GM12878 (cell line): ENCODE results near the gene AOPEP. TPM values are rescaled to one million over a fixed set of nuclear protein-coding genes. Genes with fewer than 3 reads are reported as not detected.

ENCODE experiments used
- ATAC-seq: fragments of 200-7000 bp; cut with Tn5 transposase; 3 replicates; pipeline ENCODE4 v1.9.1; 2020; ENCODE audit warnings: mild to moderate bottlenecking, moderate library complexity
- BruUV-seq: library from RNA; stranded (reverse); fragments of 400-500 nt; replicated peaks from 2 replicates; lab custom pipeline; 2021; lab: Mats Ljungman, UMichigan
- CTCF ChIA-PET: fragments of 300-600 bp; sonication (Branson Sonifier 250); formaldehyde crosslinking; extraction: SDS; loops from one replicate; lab custom pipeline; 2021; ENCODE audit warnings: inconsistent platforms; lab: Yijun Ruan, JAX
- POLR2A ChIA-PET: fragments of 350-600 bp; formaldehyde crosslinking; extraction: SDS; loops from one replicate; lab custom pipeline; 2021; ENCODE audit warnings: inconsistent platforms; lab: Charles Lee
- RAD21 ChIA-PET: fragments of 300-600 bp; sonication (Branson Sonifier 250); formaldehyde crosslinking; loops from one replicate; lab custom pipeline; 2023; ENCODE audit warnings: antibody characterized with exemption; ENCODE audit not compliant: unreplicated experiment; lab: Charles Lee
- SMC1A ChIA-PET: fragments of 300-600 bp; sonication (Branson Sonifier 250); formaldehyde crosslinking; loops from one replicate; lab custom pipeline; 2023; ENCODE audit not compliant: unreplicated experiment, uncharacterized antibody; lab: Charles Lee
- DNase-seq: peaks from one replicate; pipeline ENCODE4 v3.0.0-alpha.2; 2011; ENCODE audit warnings: low read depth, low spot score
- FAIRE-seq: peaks from 3 replicates; lab custom pipeline; 2011; peaks lifted over from hg19 to GRCh38; lab: Jason Lieb, UNC
- H2AFZ ChIP-seq: 2 replicates; pipeline ENCODE4 v1.6.0; 2011; ENCODE audit warnings: low read depth, low read length, control low read depth; ENCODE audit not compliant: control insufficient read depth
- H3K27ac ChIP-seq: 2 replicates; pipeline ENCODE4 v1.5.1; 2011; ENCODE audit warnings: control low read depth; ENCODE audit not compliant: control insufficient read depth, insufficient read depth
- H3K27me3 ChIP-seq, 2 experiments: replicated peaks in 1 of 2; 2 replicates each; pipeline versions ENCODE4 v1.6.0 to v1.6.1; 2011; ENCODE audit warnings: low read length in 1 of 2; ENCODE audit not compliant: control insufficient read depth in 2 of 2, insufficient read depth in 2 of 2
- H3K36me3 ChIP-seq, 2 experiments: 2 replicates each; pipeline ENCODE4 v1.5.1; 2011; ENCODE audit warnings: low read length in 1 of 2; ENCODE audit not compliant: control insufficient read depth in 2 of 2, insufficient read depth in 2 of 2
- H3K4me1 ChIP-seq: 2 replicates; pipeline ENCODE4 v1.6.1; 2011; ENCODE audit warnings: mild to moderate bottlenecking, low read length, moderate library complexity, mixed read lengths; ENCODE audit not compliant: control insufficient read depth, insufficient read depth
- H3K4me2 ChIP-seq: 2 replicates; pipeline ENCODE4 v1.6.0; 2011; ENCODE audit warnings: control low read depth; ENCODE audit not compliant: control insufficient read depth, insufficient read depth
- H3K4me3 ChIP-seq: fragments of 200-600 bp; sonication (generic); 2 replicates; pipeline ENCODE4 v1.5.1; 2016
- H3K79me2 ChIP-seq: 2 replicates; pipeline ENCODE4 v1.6.0; 2011; ENCODE audit warnings: low read length; ENCODE audit not compliant: control insufficient read depth, insufficient read depth
- H3K9ac ChIP-seq: 2 replicates; pipeline ENCODE4 v1.8.0; 2011; ENCODE audit warnings: low read length, control low read depth, mixed read lengths; ENCODE audit not compliant: control insufficient read depth, insufficient read depth
- H3K9me3 ChIP-seq: replicated peaks from 3 replicates; pipeline ENCODE4 v1.5.1; 2011; ENCODE audit warnings: mild to moderate bottlenecking, low read length; ENCODE audit not compliant: control insufficient read depth, insufficient read depth
- H4K20me1 ChIP-seq: 2 replicates; pipeline ENCODE4 v1.6.0; 2011; ENCODE audit not compliant: control insufficient read depth, insufficient read depth
- BACH1 ChIP-seq: fragments of 450-650 bp; IDR thresholded peaks from 2 replicates; pipeline ENCODE4 v1.6.1; 2017; ENCODE audit warnings: mild to moderate bottlenecking, borderline replicate concordance
- CREB1 ChIP-seq: IDR thresholded peaks from 2 replicates; pipeline ENCODE4 v1.6.1; 2012; ENCODE audit warnings: low read depth, mild to moderate bottlenecking, inconsistent platforms
- EP300 ChIP-seq, 2 experiments: fragments of 150-350 bp in 1 of 2; IDR thresholded peaks; 2 replicates each; pipeline ENCODE4 v1.6.1; 2011 to 2012; ENCODE audit warnings: low read depth in 2 of 2, low read length in 2 of 2, borderline replicate concordance in 1 of 2, improper control_type of control experiment in 1 of 2, inconsistent platforms in 1 of 2; ENCODE audit not compliant: control insufficient read depth in 1 of 2
- IKZF2 ChIP-seq, 2 experiments: fragments of 450-650 bp; IDR thresholded peaks; 2 replicates each; pipeline ENCODE4 v1.6.1; 2017; ENCODE audit warnings: mild to moderate bottlenecking in 2 of 2, moderate library complexity in 2 of 2
- MTA3 ChIP-seq: IDR thresholded peaks from 2 replicates; pipeline ENCODE4 v1.6.1; 2012; ENCODE audit warnings: low read length, inconsistent platforms, borderline replicate concordance
- PAX5 ChIP-seq: IDR thresholded peaks from 2 replicates; pipeline ENCODE4 v1.6.1; 2011; ENCODE audit warnings: low read depth, low read length, borderline replicate concordance
- WRNIP1 ChIP-seq: IDR thresholded peaks from 2 replicates; pipeline ENCODE4 v1.6.1; 2011; ENCODE audit warnings: low read depth, low read length, improper control_type of control experiment, borderline replicate concordance
- WGBS: methylation state at CpG from one replicate; pipeline ENCODE4 v1.1.6; 2016; ENCODE audit warnings: low lambda C conversion rate; ENCODE audit not compliant: insufficient replicate concordance, insufficient coverage; ENCODE audit errors: missing lambda C conversion rate; 5-methylcytosine and 5-hydroxymethylcytosine counted together
- in situ Hi-C: fragments of 300-500 bp; cut with MboI; formaldehyde crosslinking; loops from 9 replicates; pipeline ENCODE4 v1.14.3; 2018; ENCODE audit warnings: mixed read lengths
- intact Hi-C: fragments of 100-400 bp; cut with micrococcal nuclease; formaldehyde crosslinking; loops from one replicate; pipeline ENCODE4 v1.14.2; 2022; ENCODE audit not compliant: unreplicated experiment
- polyA plus RNA-seq, 11 experiments: library from polyadenylated mRNA; depleted of rRNA in 4 of 11; unstranded in 6 of 11; stranded (reverse) in 5 of 11; fragments of >200 nt; fragmentation: Nextera tagmentation in 4 of 11; fragmentation: Illumina TruSeq in 1 of 11; extraction: Ambion mirVana in 4 of 11; extraction: Trizol in 1 of 11; gene quantifications; 1 replicate in 1 of 11; 2 replicates in 10 of 11; pipeline versions ENCODE4 v1.2.1 to v1.2.3, GENCODE V29; 2011 to 2016; ENCODE audit warnings: inconsistent platforms in 2 of 11, missing spikeins in 2 of 11, low read depth in 1 of 11
- total RNA-seq, 4 experiments: library from RNA; depleted of rRNA in 3 of 4; stranded (reverse); fragments of >200 nt in 3 of 4; fragmentation: Illumina TruSeq in 1 of 4; extraction: Trizol in 1 of 4; gene quantifications; 2 replicates each; pipeline versions ENCODE4 v1.2.1 to v1.2.3, GENCODE V29; 2013 to 2021
- TF ChIP-seq, protein P1 (sequence below): fragments of 450-650 bp; formaldehyde crosslinking; IDR thresholded peaks from 2 replicates; pipeline ENCODE4 v1.4.0; 2020; ENCODE audit warnings: mild to moderate bottlenecking, moderate library complexity

Gene AOPEP
- total and polyA plus RNA-seq, 10 of the 15 experiments (the other 5 are each of a cell fraction or from before 2014, with no cell fraction given), result 2.3 to 16.9 (median 10.1) TPM

DNA sequence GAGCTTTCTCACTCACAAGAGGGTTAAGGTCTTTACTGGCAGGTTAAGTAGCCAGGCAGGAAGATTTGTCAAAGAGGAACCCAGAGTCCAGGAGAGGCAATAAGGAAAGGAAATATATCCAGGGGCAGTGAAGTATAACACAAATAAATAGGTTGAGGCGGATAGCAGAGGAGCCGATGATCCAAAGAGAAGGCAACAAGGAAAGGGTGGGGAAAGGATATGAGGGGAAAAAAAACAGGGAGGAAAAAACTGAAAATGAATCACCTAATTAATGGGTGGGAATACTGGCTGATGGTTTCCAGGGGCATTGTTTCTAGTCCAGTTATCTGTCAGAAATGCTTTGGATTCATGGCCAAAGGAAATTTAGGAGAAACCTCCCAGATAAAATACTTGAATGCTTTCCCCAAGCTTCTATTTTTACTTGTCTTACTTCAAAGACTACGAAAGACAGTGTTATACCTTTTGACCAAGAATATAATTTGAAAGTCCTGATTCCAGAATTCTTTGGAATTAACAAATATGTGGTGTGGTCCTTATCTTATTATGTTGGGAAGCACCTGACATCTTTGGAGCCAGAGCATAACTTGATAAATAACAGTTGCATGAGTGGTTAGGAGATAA lies 146.5 kb downstream of the AOPEP start:
- POLR2A ChIA-PET, result interaction anchor here (1.0 kb wide), 1 partner anchor 23 kb away, joined by 3 read pairs; no protein-coding TSS in a partner anchor
- RAD21 ChIA-PET, result interaction anchor here (0.8 kb wide), 1 partner anchor 69 kb away, joined by 3 read pairs; no protein-coding TSS in a partner anchor
- Histone ChIP-seq H3K9ac (no peak overlapping the region), H3K4me1 (peaks cover 7% of the 10 kb centered on the region), H2AFZ (no peak overlapping the region), H3K4me3 (no peak overlapping the region), H3K36me3 (no peaks in the 10 kb centered on the region), H3K27ac (no peak overlapping the region), H3K27me3 (no peaks in the 10 kb centered on the region), H3K9me3 (peaks cover under 1% of the 10 kb centered on the region; the same call in 1 of the 3 replicates), H3K4me2 (no peak overlapping the region), H3K79me2 (no peaks in the 10 kb centered on the region), H4K20me1 (no peaks in the 10 kb centered on the region)
- FAIRE-seq, result no peak
- intact Hi-C loops (no loop called here), in situ Hi-C loops (no loop called here)
- TF ChIP-seq WRNIP1 (no peak), EP300 (IDR thresholded peaks at IDR 0.05; ENCODE audit: borderline replicate concordance in 1 of 2, control insufficient read depth in 1 of 2, low read depth in 2 of 2, low read length in 2 of 2) (no peak), BACH1 (no peak), IKZF2 (IDR thresholded peaks at IDR 0.05) (no peak), CREB1 (no peak), PAX5 (no peak), MTA3 (no peak)
- TF ChIP-seq, protein P1, sequence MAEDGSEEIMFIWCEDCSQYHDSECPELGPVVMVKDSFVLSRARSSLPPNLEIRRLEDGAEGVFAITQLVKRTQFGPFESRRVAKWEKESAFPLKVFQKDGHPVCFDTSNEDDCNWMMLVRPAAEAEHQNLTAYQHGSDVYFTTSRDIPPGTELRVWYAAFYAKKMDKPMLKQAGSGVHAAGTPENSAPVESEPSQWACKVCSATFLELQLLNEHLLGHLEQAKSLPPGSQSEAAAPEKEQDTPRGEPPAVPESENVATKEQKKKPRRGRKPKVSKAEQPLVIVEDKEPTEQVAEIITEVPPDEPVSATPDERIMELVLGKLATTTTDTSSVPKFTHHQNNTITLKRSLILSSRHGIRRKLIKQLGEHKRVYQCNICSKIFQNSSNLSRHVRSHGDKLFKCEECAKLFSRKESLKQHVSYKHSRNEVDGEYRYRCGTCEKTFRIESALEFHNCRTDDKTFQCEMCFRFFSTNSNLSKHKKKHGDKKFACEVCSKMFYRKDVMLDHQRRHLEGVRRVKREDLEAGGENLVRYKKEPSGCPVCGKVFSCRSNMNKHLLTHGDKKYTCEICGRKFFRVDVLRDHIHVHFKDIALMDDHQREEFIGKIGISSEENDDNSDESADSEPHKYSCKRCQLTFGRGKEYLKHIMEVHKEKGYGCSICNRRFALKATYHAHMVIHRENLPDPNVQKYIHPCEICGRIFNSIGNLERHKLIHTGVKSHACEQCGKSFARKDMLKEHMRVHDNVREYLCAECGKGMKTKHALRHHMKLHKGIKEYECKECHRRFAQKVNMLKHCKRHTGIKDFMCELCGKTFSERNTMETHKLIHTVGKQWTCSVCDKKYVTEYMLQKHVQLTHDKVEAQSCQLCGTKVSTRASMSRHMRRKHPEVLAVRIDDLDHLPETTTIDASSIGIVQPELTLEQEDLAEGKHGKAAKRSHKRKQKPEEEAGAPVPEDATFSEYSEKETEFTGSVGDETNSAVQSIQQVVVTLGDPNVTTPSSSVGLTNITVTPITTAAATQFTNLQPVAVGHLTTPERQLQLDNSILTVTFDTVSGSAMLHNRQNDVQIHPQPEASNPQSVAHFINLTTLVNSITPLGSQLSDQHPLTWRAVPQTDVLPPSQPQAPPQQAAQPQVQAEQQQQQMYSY (CRISPR knock-in tag), result no peak
- no peak for DNase-seq
- SMC1A ChIA-PET, result interaction anchor here (0.5 to 1.5 kb wide), 5 partner anchors 55 to 1004 kb away, joined by 3 to 5 read pairs (median 3); no protein-coding TSS in a partner anchor
- BruUV-seq, result no TSS peak
- no peak for ATAC-seq
- CTCF ChIA-PET, result interaction anchor here (1.1 kb wide), 1 partner anchor 12 kb away, joined by 4 read pairs; no protein-coding TSS in a partner anchor
- 93% methylated on average over 3 of the region's 3 CpGs for WGBS
